ENCODE data around the gene S100A4. TPM values are rescaled to one million over a fixed set of nuclear protein-coding genes. Genes with fewer than 3 reads are reported as not detected.
"Not testable (repeated sequence)": the region's sequence is repeated elsewhere in the genome, so short reads cannot be mapped to it uniquely, and the experiment has no call there.

The S100A4 gene
- total RNA-seq, 4 donors from 2014 or later = 89.3 to 229 (median 175) TPM

DNA sequence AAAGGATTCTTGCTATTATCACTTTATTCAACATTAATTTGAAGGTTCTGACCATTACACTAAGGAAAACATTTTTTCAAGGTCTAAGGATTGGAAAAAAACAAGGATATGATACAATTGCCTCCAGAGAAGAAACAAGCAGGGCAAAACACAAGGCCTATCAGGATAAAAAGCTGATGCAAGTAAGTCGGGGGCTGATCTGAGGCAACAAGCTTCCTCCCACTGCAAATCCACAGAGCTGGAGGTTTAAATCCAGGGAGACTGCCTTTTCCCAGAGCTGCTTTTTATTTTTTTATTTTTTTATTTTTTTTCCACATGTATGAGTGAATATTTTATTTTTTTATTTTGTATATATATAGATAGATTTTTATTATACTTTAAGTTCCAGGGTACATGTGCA, 39.4 kb upstream of the S100A4 start:
- DNase-seq (ENCODE audit: low spot score in 2 of 2) = no peak
- Histone ChIP-seq H3K27ac (no peak overlapping the region), H3K9me3 (no peaks in the 10 kb centered on the region), H3K4me1 (no peaks in the 10 kb centered on the region), H3K27me3 (no peaks in the 10 kb centered on the region), H3K36me3 (no peaks in the 10 kb centered on the region), H3K4me3 (no peak overlapping the region)
- 81% methylated on average over 1 of the region's 1 CpG for WGBS
- TF ChIP-seq, protein P1, sequence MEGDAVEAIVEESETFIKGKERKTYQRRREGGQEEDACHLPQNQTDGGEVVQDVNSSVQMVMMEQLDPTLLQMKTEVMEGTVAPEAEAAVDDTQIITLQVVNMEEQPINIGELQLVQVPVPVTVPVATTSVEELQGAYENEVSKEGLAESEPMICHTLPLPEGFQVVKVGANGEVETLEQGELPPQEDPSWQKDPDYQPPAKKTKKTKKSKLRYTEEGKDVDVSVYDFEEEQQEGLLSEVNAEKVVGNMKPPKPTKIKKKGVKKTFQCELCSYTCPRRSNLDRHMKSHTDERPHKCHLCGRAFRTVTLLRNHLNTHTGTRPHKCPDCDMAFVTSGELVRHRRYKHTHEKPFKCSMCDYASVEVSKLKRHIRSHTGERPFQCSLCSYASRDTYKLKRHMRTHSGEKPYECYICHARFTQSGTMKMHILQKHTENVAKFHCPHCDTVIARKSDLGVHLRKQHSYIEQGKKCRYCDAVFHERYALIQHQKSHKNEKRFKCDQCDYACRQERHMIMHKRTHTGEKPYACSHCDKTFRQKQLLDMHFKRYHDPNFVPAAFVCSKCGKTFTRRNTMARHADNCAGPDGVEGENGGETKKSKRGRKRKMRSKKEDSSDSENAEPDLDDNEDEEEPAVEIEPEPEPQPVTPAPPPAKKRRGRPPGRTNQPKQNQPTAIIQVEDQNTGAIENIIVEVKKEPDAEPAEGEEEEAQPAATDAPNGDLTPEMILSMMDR (IDR thresholded peaks at IDR 0.05) = no peak
- TF ChIP-seq POLR2AphosphoS5 (IDR thresholded peaks at IDR 0.05) (no peak), EP300 (IDR thresholded peaks at IDR 0.05) (no peak), POLR2A (IDR thresholded peaks at IDR 0.05) (no peak)

DNA sequence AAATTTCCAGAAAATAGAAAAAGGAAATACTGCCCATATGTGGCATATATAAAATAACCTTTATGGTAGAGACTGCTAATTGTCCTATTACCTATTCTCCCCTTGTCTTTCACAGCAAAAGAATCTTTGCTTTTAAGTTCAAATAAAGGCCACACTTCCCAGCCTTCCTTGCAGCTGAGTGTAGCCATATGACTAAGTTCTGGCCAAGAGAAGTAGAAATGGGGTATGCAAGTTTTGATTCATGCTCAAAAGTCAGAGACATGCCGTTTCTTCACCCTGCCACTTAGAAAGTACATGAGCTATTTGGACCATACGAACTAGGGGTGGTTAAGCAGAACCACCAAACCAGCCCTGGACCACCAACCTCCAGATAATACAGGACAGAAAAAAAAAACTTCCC, 38.4 kb upstream of the S100A4 start:
- Histone ChIP-seq H3K4me3 (no peak overlapping the region), H3K4me1 (no peaks in the 10 kb centered on the region), H3K27me3 (no peaks in the 10 kb centered on the region), H3K9me3 (no peaks in the 10 kb centered on the region), H3K36me3 (no peaks in the 10 kb centered on the region), H3K27ac (no peak overlapping the region)
- TF ChIP-seq POLR2A (IDR thresholded peaks at IDR 0.05) = no peak
- no peak for TF ChIP-seq POLR2AphosphoS5 (IDR thresholded peaks at IDR 0.05)
- TF ChIP-seq EP300 (IDR thresholded peaks at IDR 0.05) = no peak
- TF ChIP-seq, protein P1 (IDR thresholded peaks at IDR 0.05) = no peak
- WGBS = 76% methylated on average over 2 of the region's 2 CpGs
- DNase-seq (ENCODE audit: low spot score in 2 of 2) = no peak

DNA sequence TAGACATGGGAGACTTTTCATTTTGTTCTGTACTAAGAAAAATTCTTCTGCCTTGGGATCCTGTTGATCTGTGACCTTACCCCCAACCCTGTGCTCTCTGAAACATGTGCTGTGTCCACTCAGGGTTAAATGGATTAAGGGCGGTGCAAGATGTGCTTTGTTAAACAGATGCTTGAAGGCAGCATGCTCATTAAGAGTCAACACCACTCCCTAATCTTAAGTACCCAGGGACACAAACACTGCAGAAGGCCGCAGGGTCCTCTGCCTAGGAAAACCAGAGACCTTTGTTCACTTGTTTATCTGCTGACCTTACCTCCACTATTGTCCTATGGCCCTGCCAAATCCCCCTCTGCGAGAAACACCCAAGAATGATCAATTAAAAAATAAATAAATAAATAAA, 37.9 kb upstream of the S100A4 start:
- not testable (repeated sequence) for DNase-seq (ENCODE audit: low spot score in 2 of 2); H3K27me3 ChIP-seq; H3K4me3 ChIP-seq; H3K9me3 ChIP-seq; H3K4me1 ChIP-seq; H3K36me3 ChIP-seq; H3K27ac ChIP-seq
- 84% methylated on average over 3 of the region's 3 CpGs for WGBS

DNA sequence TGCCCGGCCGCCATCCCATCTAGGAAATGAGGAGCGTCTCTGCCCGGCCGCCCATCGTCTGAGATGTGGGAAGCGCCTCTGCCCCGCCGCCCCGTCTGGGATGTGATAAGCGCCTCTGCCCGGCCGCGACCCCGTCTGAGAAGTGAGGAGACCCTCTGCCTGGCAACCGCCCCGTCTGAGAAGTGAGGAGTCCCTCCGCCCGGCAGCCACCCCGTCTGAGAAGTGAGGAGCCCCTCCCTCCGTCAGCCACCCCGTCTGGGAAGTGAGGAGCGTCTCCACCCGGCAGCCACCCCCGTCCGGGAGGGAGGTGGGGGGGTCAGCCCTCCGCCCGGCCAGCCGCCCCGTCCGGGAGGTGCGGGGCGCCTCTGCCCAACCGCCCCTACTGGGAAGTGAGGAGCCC, 37.2 kb upstream of the S100A4 start:
- WGBS = 97% methylated on average over 17 of the region's 34 CpGs

DNA sequence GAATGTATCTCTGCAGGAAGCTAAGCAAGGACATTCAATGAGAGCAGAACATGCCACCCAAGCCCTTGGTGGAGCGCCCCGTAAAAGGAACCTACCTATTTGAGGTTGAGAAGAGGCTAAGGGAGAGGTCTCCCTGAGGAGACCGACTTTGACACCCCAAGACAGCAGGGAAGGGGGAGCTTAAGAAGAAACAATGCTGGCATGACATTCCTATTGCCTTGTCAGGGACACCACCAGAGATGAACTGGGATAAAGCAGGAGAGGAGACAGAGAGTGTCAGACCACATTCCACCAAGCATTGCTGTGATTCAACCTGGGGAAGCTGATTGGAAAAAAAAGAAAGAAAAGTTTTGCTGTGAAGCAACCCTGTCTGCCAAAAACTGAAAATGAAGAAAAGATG, 33.3 kb upstream of the S100A4 start:
- no peaks in the 10 kb centered on the region for H3K27me3 ChIP-seq
- H3K4me3 ChIP-seq = no peak overlapping the region
- no peak for DNase-seq (ENCODE audit: low spot score in 2 of 2)
- H3K27ac ChIP-seq = no peak overlapping the region
- 87% methylated on average over 3 of the region's 3 CpGs for WGBS
- no peaks in the 10 kb centered on the region for H3K9me3 ChIP-seq
- TF ChIP-seq, protein P1 (IDR thresholded peaks at IDR 0.05) = no peak
- TF ChIP-seq POLR2A (IDR thresholded peaks at IDR 0.05) (no peak), EP300 (IDR thresholded peaks at IDR 0.05) (no peak), POLR2AphosphoS5 (IDR thresholded peaks at IDR 0.05) (no peak)
- H3K4me1 ChIP-seq = peaks cover 10% of the 10 kb centered on the region
- H3K36me3 ChIP-seq = no peaks in the 10 kb centered on the region

More for the DNA sequence above, 37.2 kb upstream of the S100A4 start:
- not testable (repeated sequence) for H3K4me1 ChIP-seq; H3K9me3 ChIP-seq; H3K4me3 ChIP-seq; H3K27me3 ChIP-seq; H3K27ac ChIP-seq; DNase-seq (ENCODE audit: low spot score in 2 of 2); H3K36me3 ChIP-seq

DNA sequence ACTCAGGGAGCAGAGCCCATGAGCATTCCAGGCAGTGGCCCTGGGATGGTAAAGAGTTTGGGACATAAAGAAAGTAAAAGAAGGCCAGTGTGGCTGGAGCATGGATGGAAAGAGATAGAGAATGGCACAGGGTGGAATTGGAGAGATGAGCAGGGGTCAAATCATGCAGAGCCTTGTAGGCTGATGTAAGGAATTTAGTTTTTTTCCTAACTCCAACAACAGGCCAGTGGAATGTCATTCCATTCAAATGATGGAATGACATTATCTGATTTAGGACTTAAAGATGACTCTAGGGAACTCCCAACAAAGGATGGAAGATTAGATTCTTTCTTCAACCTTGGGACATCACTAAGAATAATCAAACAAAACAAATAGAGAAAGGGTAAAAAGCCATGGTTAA, 32.9 kb upstream of the S100A4 start:
- H3K27ac ChIP-seq = no peak overlapping the region
- H3K4me3 ChIP-seq = no peak overlapping the region
- DNase-seq (ENCODE audit: low spot score in 2 of 2) = no peak
- no peaks in the 10 kb centered on the region for H3K36me3 ChIP-seq
- H3K4me1 ChIP-seq = peaks cover 11% of the 10 kb centered on the region
- no peaks in the 10 kb centered on the region for H3K27me3 ChIP-seq
- H3K9me3 ChIP-seq = no peaks in the 10 kb centered on the region
- TF ChIP-seq POLR2AphosphoS5 (IDR thresholded peaks at IDR 0.05) = no peak
- no peak for TF ChIP-seq EP300 (IDR thresholded peaks at IDR 0.05)
- TF ChIP-seq, protein P1 (IDR thresholded peaks at IDR 0.05) = no peak
- no peak for TF ChIP-seq POLR2A (IDR thresholded peaks at IDR 0.05)

Data from suprapubic skin (tissue), 4 donors.